Measurements from ENCODE around the gene CD109. TPM values are rescaled to one million over a fixed set of nuclear protein-coding genes. Genes with fewer than 3 reads are reported as not detected.
A peak's percentile ranks its signal among the peaks of the same experiment; 100 is the strongest.

CD109 gene
- total and polyA plus RNA-seq, 7 donors, result under 0.01 to 32.1 (median 22.9) TPM

DNA sequence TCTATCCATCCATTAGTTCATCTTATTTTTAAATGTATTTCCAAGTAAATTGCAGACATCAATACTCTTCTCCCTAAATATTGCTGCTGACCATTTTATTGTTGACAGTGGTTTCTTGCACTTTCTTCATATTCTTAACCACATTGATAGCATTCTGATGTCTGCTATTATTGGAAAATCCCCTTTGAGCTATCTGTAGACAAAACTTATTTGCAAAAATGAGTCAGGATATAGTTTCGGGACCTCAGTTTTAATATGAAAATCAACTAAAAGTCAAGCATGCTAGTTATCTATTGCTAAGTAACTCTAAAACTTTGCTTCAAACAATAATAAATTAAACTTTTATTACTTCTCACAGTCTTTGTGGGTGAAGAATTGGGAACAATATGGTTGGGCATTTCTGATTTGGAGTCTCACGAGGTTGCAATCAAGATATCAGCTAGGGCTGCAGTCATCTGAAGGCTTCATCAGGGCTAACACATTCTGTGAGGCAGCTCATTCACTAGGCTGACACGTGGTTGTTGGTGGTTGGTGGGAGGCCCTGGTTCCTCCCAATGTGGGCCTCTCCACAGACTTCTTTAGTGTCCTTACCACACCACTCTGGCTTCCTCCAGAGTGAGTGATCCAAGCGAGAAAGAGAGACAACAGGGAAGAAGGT lies 32.7 kb downstream of the CD109 start:
- H3K36me3 ChIP-seq, result peaks cover 0 to 8% (median 0%) of the 10 kb centered on the region in 4 donors
- no peak overlapping the region for H3K4me3 ChIP-seq
- no peaks in the 10 kb centered on the region for H3K9me3 ChIP-seq
- WGBS, 2 donors, result 68 to 78% methylated on average over 4 of the region's 4 CpGs
- intact Hi-C loops (cut with DNase I), result no loop called here
- H3K27me3 ChIP-seq, result no peaks in the 10 kb centered on the region
- H3K4me1 ChIP-seq, result peaks cover 0 to 9% (median 7%) of the 10 kb centered on the region in 4 donors
- DNase-seq, result no peak
- no peak overlapping the region for H3K27ac ChIP-seq
- TF ChIP-seq POLR2A (IDR thresholded peaks at IDR 0.05), result no peak

DNA sequence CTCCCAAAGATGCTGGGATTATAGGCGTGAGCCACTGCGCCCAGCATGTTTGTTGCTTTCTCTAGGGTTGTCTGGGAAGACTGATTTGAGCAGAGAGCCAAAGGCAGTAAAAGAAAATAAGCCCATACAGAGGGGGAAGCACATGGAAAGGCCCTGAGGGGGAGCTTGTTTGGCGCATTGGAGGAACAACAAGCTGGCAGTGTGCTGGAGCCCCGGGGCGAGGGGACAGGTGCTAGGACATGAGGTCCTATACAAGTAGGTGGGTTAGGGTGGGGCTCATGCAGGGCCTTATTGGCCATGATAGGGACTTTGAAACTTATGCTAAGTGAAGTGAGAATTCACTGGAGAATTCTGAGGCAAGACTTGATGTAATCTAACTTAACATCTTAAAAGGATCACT lies 35.3 kb downstream of the CD109 start:
- H3K36me3 ChIP-seq, result peaks cover 0 to 8% (median 0%) of the 10 kb centered on the region in 4 donors
- H3K27ac ChIP-seq, result no peak overlapping the region
- DNase-seq, result no peak
- WGBS, 2 donors, result 86 to 92% methylated on average over 5 of the region's 5 CpGs
- no peaks in the 10 kb centered on the region for H3K9me3 ChIP-seq
- peaks cover 0 to 7% (median 6%) of the 10 kb centered on the region in 4 donors for H3K4me1 ChIP-seq
- no peak for TF ChIP-seq EP300 (IDR thresholded peaks at IDR 0.05)
- TF ChIP-seq POLR2A (IDR thresholded peaks at IDR 0.05), result no peak
- TF ChIP-seq POLR2AphosphoS5 (IDR thresholded peaks at IDR 0.05), result no peak
- TF ChIP-seq, protein P1, sequence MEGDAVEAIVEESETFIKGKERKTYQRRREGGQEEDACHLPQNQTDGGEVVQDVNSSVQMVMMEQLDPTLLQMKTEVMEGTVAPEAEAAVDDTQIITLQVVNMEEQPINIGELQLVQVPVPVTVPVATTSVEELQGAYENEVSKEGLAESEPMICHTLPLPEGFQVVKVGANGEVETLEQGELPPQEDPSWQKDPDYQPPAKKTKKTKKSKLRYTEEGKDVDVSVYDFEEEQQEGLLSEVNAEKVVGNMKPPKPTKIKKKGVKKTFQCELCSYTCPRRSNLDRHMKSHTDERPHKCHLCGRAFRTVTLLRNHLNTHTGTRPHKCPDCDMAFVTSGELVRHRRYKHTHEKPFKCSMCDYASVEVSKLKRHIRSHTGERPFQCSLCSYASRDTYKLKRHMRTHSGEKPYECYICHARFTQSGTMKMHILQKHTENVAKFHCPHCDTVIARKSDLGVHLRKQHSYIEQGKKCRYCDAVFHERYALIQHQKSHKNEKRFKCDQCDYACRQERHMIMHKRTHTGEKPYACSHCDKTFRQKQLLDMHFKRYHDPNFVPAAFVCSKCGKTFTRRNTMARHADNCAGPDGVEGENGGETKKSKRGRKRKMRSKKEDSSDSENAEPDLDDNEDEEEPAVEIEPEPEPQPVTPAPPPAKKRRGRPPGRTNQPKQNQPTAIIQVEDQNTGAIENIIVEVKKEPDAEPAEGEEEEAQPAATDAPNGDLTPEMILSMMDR (IDR thresholded peaks at IDR 0.05), result no peak
- no peaks in the 10 kb centered on the region for H3K27me3 ChIP-seq
- H3K4me3 ChIP-seq, result no peak overlapping the region
- intact Hi-C loops (cut with DNase I), result no loop called here

DNA sequence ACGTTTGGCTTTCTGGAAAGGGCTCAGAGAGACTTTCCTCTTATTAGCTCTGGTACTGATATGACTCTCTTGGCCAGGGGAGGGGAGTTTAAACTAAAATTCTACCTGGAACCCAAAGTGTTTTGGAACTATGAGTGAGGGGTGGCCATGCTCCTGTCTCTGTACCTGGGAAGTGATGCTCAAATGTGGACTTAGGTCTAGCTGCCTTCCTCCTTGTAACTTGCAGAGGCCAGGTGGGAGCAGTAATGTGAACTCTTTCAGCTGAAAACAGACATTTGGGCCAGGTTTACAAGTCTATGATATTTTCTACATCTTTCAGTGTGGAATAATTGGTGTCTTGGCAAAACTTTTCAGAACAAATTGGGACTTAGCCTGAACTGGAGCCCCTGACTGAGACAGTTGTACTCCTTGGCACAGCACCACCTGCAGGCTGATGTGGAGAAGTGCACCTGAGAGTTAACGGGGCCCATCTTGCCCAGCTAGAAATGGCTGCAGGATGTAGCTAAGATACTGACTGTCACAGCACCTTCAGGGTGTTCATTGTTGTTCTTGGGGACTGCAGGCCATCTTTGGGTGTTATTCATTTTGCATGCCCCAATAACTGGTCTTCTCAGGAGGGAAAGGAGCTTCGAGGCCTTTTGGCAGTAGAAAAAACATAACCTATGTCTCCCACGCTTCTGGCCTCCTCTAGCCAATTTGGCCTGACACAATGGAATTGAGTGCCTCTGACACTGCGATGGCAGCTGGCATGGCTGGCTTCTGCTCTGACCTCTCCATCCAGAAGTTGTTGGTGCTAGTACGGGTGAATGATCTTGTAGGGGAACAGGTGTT lies 37.1 kb downstream of the CD109 start:
- 60 to 71% methylated on average over 6 of the region's 6 CpGs for WGBS, 2 donors
- Histone ChIP-seq H3K9me3 (no peaks in the 10 kb centered on the region), H3K27me3 (no peaks in the 10 kb centered on the region), H3K4me1 (peaks cover 0 to 7% (median 6%) of the 10 kb centered on the region in 4 donors), H3K36me3 (peaks cover 0 to 8% (median 0%) of the 10 kb centered on the region in 4 donors), H3K27ac (peak overlapping the region in 2 of 4 donors; percentile 14 to 16), H3K4me3 (no peak overlapping the region)
- DNase-seq, result peak; percentile 83
- no peak for TF ChIP-seq EP300 (IDR thresholded peaks at IDR 0.05)
- no peak for TF ChIP-seq POLR2A (IDR thresholded peaks at IDR 0.05)
- TF ChIP-seq, protein P1 (IDR thresholded peaks at IDR 0.05), result peak; percentile 71 to 95 (median 84)
- intact Hi-C loops (cut with DNase I), result loop anchor here (1.0 kb wide), 1 partner anchor 58 kb away; no protein-coding TSS in a partner anchor

DNA sequence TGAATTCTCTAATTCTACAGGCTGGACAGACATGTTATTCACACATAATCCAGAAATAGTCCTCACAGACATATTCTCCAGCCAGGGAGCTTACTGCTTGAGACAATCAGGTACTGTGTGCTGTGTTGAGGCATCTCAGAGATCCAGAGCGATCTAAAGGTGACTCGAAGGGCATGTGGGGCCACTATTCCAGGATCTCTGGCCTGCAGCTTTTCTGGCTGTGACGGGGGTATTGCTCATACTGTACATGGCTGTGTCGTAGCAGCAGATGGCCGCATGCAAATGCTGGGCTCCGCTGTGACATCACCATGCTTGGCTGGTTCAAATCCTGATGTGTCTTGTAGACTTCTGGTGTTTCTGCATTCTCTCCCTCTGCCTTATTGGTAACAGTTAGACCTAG lies 37.8 kb downstream of the CD109 start:
- TF ChIP-seq, protein P1 (IDR thresholded peaks at IDR 0.05), result no peak
- TF ChIP-seq POLR2A (IDR thresholded peaks at IDR 0.05), result no peak
- no peak for TF ChIP-seq POLR2AphosphoS5 (IDR thresholded peaks at IDR 0.05)
- no peak for TF ChIP-seq EP300 (IDR thresholded peaks at IDR 0.05)
- no peak for DNase-seq
- 94 to 96% methylated on average over 6 of the region's 6 CpGs for WGBS, 2 donors
- H3K4me1 ChIP-seq, result peaks cover 0 to 15% (median 12%) of the 10 kb centered on the region in 4 donors
- H3K4me3 ChIP-seq, result no peak overlapping the region
- intact Hi-C loops (cut with DNase I), result loop anchor here (1.0 kb wide), 1 partner anchor 58 kb away; no protein-coding TSS in a partner anchor
- no peaks in the 10 kb centered on the region for H3K9me3 ChIP-seq
- no peaks in the 10 kb centered on the region for H3K27me3 ChIP-seq
- no peak overlapping the region for H3K27ac ChIP-seq
- peaks cover 0 to 8% (median 0%) of the 10 kb centered on the region in 4 donors for H3K36me3 ChIP-seq

DNA sequence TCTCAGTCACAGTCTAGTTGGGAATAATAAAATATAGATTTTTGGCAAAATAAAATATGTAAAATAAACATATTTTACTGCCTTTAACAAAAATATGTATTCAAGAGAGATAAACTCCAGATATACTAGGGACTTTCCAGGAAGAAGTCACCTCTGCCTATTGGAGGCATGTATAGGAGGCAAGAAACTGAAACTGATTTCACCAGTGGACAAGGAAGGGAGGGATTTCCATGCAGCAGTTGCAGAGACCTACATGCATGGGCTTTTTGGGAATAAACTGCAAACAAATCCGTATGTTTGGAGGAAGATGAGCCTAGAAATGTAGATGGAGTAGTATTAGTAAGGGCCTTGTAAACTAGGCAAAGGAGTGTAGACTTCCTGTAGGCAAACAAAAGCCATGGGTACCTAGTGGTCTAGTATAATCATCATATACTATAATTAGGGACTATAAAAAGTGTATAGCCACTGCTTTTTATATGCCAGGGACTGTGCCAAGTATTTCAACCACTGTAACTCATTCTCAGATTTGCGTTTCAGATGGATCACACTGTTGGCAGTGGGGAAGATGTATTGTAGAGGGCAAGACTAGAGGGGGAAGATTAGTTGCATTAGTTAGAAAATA lies 38.9 kb downstream of the CD109 start:
- Histone ChIP-seq H3K27me3 (no peaks in the 10 kb centered on the region), H3K36me3 (peaks cover 0 to 8% (median 0%) of the 10 kb centered on the region in 4 donors), H3K27ac (no peak overlapping the region), H3K9me3 (no peaks in the 10 kb centered on the region), H3K4me1 (peaks cover 0 to 20% (median 14%) of the 10 kb centered on the region in 4 donors), H3K4me3 (no peak overlapping the region)
- 18 to 56% methylated on average over 2 of the region's 2 CpGs for WGBS, 2 donors
- intact Hi-C loops (cut with DNase I), result no loop called here
- no peak for DNase-seq
- TF ChIP-seq POLR2A (IDR thresholded peaks at IDR 0.05) (no peak), POLR2AphosphoS5 (IDR thresholded peaks at IDR 0.05) (no peak), EP300 (IDR thresholded peaks at IDR 0.05) (no peak)
- TF ChIP-seq, protein P1 (IDR thresholded peaks at IDR 0.05), result no peak
